Thoracic aorta (tissue), 2 donors: ENCODE data around the gene HDAC4. TPM values are rescaled to one million over a fixed set of nuclear protein-coding genes. Genes with fewer than 3 reads are reported as not detected.

Experiments used
- ATAC-seq: fragments of 150-250 bp; one replicate; pipeline ENCODE4 v1.8.0; 2017; ENCODE audit warnings: low read depth; ENCODE audit not compliant: insufficient number of reproducible peaks, low FRiP score
- DNase-seq: peaks from one replicate; pipeline ENCODE4 v3.0.0-alpha.2; 2020; ENCODE audit warnings: low spot score
- H3K27ac ChIP-seq, 2 donors: fragments of 200-600 bp; sonication (generic); 1 replicate in 1 of 2; 2 replicates in 1 of 2; pipeline ENCODE4 v1.5.1; 2016; ENCODE audit warnings: mild to moderate bottlenecking in 2 of 2, moderate library complexity in 2 of 2
- H3K27me3 ChIP-seq: fragments of 200-600 bp; sonication (generic); replicated peaks from 2 replicates; pipeline ENCODE4 v1.6.0; 2016; ENCODE audit warnings: mild to moderate bottlenecking; ENCODE audit not compliant: insufficient read depth
- H3K36me3 ChIP-seq: fragments of 200-600 bp; sonication (generic); one replicate; pipeline ENCODE4 v1.5.1; 2016
- H3K4me1 ChIP-seq, 2 donors: fragments of 200-600 bp; sonication (generic); 1 replicate in 1 of 2; 2 replicates in 1 of 2; pipeline versions ENCODE4 v1.5.1 to v1.6.0; 2016; ENCODE audit warnings: low read depth in 2 of 2, mild to moderate bottlenecking in 1 of 2; ENCODE audit not compliant: control insufficient read depth in 1 of 2
- H3K4me3 ChIP-seq: fragments of 200-600 bp; sonication (generic); 2 replicates; pipeline ENCODE4 v1.5.1; 2016; ENCODE audit warnings: mild to moderate bottlenecking
- H3K9me3 ChIP-seq: fragments of 200-600 bp; sonication (generic); 2 replicates; pipeline ENCODE4 v1.5.1; 2016
- total RNA-seq, 2 donors: library from RNA; depleted of rRNA; stranded (reverse); fragments of >200 nt; gene quantifications; one replicate each; pipeline versions ENCODE4 v1.1.0 to v1.2.3, GENCODE V29; 2016
- TF ChIP-seq, protein P1 (sequence below): fragments of 200-600 bp; sonication (generic); IDR thresholded peaks from one replicate; pipeline ENCODE4 v1.5.1; 2019; ENCODE audit warnings: antibody characterized with exemption

The HDAC4 gene
- total RNA-seq, 2 donors from 2014 or later: 79.2 to 163 TPM

DNA sequence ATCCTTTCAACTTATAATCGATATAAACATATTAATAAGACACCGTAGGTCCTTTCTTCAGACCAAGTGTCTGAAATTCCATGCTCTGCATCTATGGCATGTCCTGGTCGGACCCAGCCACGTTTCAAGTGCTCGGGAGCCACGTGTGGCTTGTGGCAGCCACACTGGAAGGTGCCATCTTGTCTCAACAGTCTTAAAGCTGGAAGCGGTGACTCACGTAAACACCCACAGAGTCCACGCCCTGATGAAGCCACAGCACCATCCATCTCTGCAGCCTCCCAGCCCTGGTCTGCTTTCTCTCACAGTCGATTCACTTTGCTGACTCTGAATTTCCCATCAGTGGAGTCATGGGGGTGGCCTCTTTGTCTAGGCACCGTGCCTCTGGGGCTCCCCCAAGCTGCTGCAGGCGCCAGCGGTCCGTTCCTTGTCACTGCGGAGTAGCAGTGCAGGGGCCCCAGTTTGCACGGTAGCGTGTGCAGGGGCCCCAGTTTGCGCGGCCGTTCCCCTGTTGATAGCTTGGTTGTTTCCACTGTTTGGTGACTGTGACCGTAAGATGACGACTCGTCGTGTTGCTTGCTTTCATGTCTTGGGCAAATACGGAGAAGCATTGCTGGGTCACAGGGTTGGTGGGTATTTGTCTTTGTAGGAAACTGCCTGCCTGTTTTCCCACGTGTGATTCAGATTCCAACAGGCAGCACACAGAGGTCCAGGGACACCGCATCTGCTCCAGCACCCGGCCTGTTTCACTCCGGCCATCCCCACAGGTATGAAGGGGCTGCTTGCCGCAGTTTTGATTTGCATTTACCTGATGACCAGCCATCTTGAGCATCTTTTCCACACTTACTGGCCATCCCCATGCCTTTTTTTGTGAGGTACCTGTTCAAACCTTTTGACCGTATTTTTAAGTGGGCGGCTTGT, 240.3 kb downstream of the HDAC4 start:
- no peaks in the 10 kb centered on the region for H3K27me3 ChIP-seq
- no peak overlapping the region for H3K4me3 ChIP-seq
- no peaks in the 10 kb centered on the region for H3K4me1 ChIP-seq
- H3K9me3 ChIP-seq: no peaks in the 10 kb centered on the region
- ATAC-seq (no peak), DNase-seq (no peak)
- TF ChIP-seq, protein P1, sequence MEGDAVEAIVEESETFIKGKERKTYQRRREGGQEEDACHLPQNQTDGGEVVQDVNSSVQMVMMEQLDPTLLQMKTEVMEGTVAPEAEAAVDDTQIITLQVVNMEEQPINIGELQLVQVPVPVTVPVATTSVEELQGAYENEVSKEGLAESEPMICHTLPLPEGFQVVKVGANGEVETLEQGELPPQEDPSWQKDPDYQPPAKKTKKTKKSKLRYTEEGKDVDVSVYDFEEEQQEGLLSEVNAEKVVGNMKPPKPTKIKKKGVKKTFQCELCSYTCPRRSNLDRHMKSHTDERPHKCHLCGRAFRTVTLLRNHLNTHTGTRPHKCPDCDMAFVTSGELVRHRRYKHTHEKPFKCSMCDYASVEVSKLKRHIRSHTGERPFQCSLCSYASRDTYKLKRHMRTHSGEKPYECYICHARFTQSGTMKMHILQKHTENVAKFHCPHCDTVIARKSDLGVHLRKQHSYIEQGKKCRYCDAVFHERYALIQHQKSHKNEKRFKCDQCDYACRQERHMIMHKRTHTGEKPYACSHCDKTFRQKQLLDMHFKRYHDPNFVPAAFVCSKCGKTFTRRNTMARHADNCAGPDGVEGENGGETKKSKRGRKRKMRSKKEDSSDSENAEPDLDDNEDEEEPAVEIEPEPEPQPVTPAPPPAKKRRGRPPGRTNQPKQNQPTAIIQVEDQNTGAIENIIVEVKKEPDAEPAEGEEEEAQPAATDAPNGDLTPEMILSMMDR: no peak
- H3K27ac ChIP-seq: no peak overlapping the region
- peaks cover 18% of the 10 kb centered on the region for H3K36me3 ChIP-seq

- Histone ChIP-seq H3K4me3 (no peak overlapping the region), H3K27ac (no peak overlapping the region), H3K27me3 (no peaks in the 10 kb centered on the region), H3K4me1 (no peaks in the 10 kb centered on the region), H3K9me3 (no peaks in the 10 kb centered on the region), H3K36me3 (peaks cover 20% of the 10 kb centered on the region)
- TF ChIP-seq, protein P1: no peak
- DNase-seq (no peak), ATAC-seq (no peak)
These were observed 241.3 kb downstream of the HDAC4 start for GRCh38 chr2:239159476-239159911.

DNA sequence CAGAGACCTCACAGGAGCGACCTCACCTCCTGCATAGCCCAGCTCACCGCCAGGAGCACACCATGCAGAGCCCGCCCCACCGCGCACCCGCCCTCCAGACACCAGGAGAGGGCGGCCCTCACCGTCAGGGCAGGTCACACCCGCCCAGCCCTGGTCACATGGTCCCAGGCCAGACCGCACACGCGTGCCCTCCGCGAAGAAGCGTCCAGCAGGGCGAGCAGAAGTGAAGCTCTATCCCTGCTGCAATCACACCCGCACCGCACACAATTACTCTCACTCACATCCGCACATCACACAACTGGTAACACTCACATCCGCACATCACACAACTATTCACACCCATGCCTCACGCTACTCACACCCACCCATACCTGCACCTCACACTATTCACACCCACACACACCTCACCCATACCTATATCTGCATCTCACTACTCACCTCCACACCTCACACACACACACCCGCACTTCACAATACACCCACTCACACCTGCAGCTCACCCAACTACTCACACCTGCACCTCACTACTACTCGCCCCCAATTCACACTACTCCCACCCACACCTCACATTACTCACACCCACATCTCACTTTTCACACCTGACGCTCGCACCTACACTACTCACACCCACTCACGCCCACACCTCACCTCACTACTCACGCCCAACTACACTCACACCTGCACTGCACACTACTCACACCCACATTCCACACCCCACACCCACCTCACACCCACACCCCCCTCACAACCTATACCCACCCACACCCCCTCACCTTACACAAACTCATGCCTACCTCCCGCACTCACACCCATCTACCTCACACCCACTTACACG, 242.0 kb downstream of the HDAC4 start:
- Histone ChIP-seq H3K4me3 (no peak overlapping the region), H3K27me3 (no peaks in the 10 kb centered on the region), H3K27ac (no peak overlapping the region), H3K4me1 (no peaks in the 10 kb centered on the region), H3K9me3 (no peaks in the 10 kb centered on the region), H3K36me3 (peaks cover 20% of the 10 kb centered on the region)
- TF ChIP-seq, protein P1: no peak
- ATAC-seq: no peak
- no peak for DNase-seq

DNA sequence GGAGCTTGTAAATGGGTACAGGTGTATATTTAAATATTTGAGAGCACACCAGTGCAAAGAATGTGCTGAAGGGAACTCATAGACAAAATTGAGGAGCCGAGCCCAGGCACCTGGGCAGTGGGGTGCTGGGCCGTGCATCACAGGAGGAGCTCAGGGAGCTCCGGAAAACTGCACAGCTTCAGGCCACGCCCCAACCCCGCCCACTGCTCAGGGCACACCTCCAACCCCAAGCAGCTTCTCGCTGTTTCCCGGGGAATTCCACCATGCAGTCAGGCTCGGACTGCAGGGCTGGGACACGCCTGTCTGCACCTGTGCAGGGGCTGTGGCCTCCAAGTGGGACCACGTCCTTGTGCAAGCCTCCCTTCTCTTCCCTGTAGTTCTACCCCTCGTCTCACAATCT, 243.0 kb downstream of the HDAC4 start:
- Histone ChIP-seq H3K4me3 (no peak overlapping the region), H3K27ac (no peak overlapping the region), H3K4me1 (no peaks in the 10 kb centered on the region), H3K9me3 (no peaks in the 10 kb centered on the region), H3K36me3 (peaks cover 14% of the 10 kb centered on the region), H3K27me3 (no peaks in the 10 kb centered on the region)
- no peak for ATAC-seq
- DNase-seq: no peak
- TF ChIP-seq, protein P1: no peak

GRCh38 chr2:239157269-239157668, 243.6 kb downstream of the HDAC4 start:
- DNase-seq (no peak), ATAC-seq (no peak)
- no peak overlapping the region for H3K4me3 ChIP-seq
- peaks cover 10% of the 10 kb centered on the region for H3K36me3 ChIP-seq
- TF ChIP-seq, protein P1: no peak
- H3K27me3 ChIP-seq: no peaks in the 10 kb centered on the region
- H3K4me1 ChIP-seq: peaks cover 0 to 3% of the 10 kb centered on the region in 2 donors
- no peak overlapping the region for H3K27ac ChIP-seq
- H3K9me3 ChIP-seq: no peaks in the 10 kb centered on the region
